ENCODE measurements around the gene TSPYL1.
"Not testable (repeated sequence)": the region's sequence is repeated elsewhere in the genome, so short reads cannot be mapped to it uniquely, and the experiment has no call there.

TSPYL1 gene

DNA sequence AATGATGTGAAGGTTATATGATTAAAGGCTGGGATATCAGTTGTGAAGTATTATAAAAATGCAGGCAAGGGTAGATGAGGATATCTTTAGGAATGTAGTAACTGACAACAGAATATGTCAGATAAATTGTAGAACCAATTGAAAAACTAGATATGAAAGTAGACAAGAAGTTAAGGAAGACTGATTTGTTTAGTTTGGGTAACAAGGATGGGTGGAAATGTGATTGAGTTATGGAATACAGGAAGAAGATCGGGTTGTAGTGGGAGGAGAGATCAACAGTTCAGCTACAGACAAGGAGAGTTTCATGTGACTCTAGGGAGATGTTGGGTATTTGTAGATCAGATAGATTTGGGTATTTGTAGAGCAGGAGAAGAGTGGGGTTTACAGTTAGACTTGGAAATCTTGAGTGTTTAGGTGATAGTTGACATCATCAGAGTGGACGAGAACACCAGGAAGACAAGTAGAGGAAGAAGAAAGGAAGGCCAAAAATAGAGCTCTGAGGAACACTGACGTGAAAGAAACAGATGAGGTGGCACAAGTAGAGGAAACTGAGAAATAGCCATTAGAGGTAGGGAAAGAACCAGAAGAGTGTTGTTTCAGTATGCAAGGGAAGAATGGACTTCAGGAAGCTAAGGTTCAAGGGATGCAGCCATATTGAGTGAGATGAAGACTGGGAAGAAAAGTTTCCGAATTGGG lies 12.1 kb upstream of the TSPYL1 start:
- H3K9me3 ChIP-seq (replicated peaks; ENCODE audit: low read length): no peaks in the 10 kb centered on the region
- H3K4me1 ChIP-seq (ENCODE audit: control insufficient read depth, insufficient read depth, low read length): no peaks in the 10 kb centered on the region
- no peak overlapping the region for H3K4me3 ChIP-seq (ENCODE audit: low read length)
- no peak overlapping the region for H3K4me2 ChIP-seq (ENCODE audit: low read length)
- no peaks in the 10 kb centered on the region for H3K36me3 ChIP-seq (ENCODE audit: insufficient read depth, low read length)
- H3K9ac ChIP-seq (ENCODE audit: low read depth, low read length): no peak overlapping the region
- H3K27me3 ChIP-seq (ENCODE audit: control insufficient read depth, insufficient read depth, low read length): no peaks in the 10 kb centered on the region

GRCh38 chr6:116290799-116291198 lies 11.1 kb upstream of the TSPYL1 start:
- Histone ChIP-seq H3K9ac (ENCODE audit: low read depth, low read length) (no peak overlapping the region), H3K4me3 (ENCODE audit: low read length) (no peak overlapping the region), H3K27me3 (ENCODE audit: control insufficient read depth, insufficient read depth, low read length) (no peaks in the 10 kb centered on the region), H3K36me3 (ENCODE audit: insufficient read depth, low read length) (no peaks in the 10 kb centered on the region), H3K4me2 (ENCODE audit: low read length) (no peak overlapping the region), H3K9me3 (replicated peaks; ENCODE audit: low read length) (no peaks in the 10 kb centered on the region), H3K4me1 (ENCODE audit: control insufficient read depth, insufficient read depth, low read length) (no peaks in the 10 kb centered on the region)

DNA sequence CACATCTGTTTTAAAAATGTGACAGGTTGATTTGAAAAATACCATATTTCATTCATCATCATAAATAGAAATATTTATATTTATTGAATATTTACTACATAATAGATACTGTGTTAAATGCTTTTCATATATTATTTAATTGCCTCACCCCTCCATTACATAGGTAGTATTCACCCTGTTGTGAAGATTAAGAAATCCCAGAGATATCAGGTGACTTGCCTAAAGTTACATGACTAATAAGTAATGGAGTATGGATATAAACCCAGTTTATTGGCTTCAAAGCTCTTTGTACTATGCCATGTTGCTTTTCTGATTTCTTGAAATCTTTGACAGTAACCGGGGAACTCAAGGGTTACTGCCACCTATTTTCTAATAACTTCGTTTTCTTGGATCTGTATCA lies 10.1 kb upstream of the TSPYL1 start:
- no peaks in the 10 kb centered on the region for H3K36me3 ChIP-seq (ENCODE audit: insufficient read depth, low read length)
- H3K27me3 ChIP-seq (ENCODE audit: control insufficient read depth, insufficient read depth, low read length): no peaks in the 10 kb centered on the region
- no peak overlapping the region for H3K4me2 ChIP-seq (ENCODE audit: low read length)
- H3K9me3 ChIP-seq (replicated peaks; ENCODE audit: low read length): no peaks in the 10 kb centered on the region
- H3K4me3 ChIP-seq (ENCODE audit: low read length): no peak overlapping the region
- H3K4me1 ChIP-seq (ENCODE audit: control insufficient read depth, insufficient read depth, low read length): no peaks in the 10 kb centered on the region
- H3K9ac ChIP-seq (ENCODE audit: low read depth, low read length): no peak overlapping the region

GRCh38 chr6:116287689-116288282 lies 8.1 kb upstream of the TSPYL1 start:
- Histone ChIP-seq H3K4me3 (ENCODE audit: low read length) (no peak overlapping the region), H3K27me3 (ENCODE audit: control insufficient read depth, insufficient read depth, low read length) (no peaks in the 10 kb centered on the region), H3K9ac (ENCODE audit: low read depth, low read length) (no peak overlapping the region), H3K4me1 (ENCODE audit: control insufficient read depth, insufficient read depth, low read length) (no peaks in the 10 kb centered on the region), H3K36me3 (ENCODE audit: insufficient read depth, low read length) (no peaks in the 10 kb centered on the region), H3K4me2 (ENCODE audit: low read length) (no peak overlapping the region), H3K9me3 (replicated peaks; ENCODE audit: low read length) (no peaks in the 10 kb centered on the region)

GRCh38 chr6:116286773-116287358 lies 7.1 kb upstream of the TSPYL1 start:
- H3K27me3 ChIP-seq (ENCODE audit: control insufficient read depth, insufficient read depth, low read length): no peaks in the 10 kb centered on the region
- no peak overlapping the region for H3K9ac ChIP-seq (ENCODE audit: low read depth, low read length)
- H3K36me3 ChIP-seq (ENCODE audit: insufficient read depth, low read length): no peaks in the 10 kb centered on the region
- no peak overlapping the region for H3K4me3 ChIP-seq (ENCODE audit: low read length)
- no peaks in the 10 kb centered on the region for H3K4me1 ChIP-seq (ENCODE audit: control insufficient read depth, insufficient read depth, low read length)
- H3K4me2 ChIP-seq (ENCODE audit: low read length): no peak overlapping the region
- no peaks in the 10 kb centered on the region for H3K9me3 ChIP-seq (replicated peaks; ENCODE audit: low read length)

- not testable (repeated sequence) for H3K9me3 ChIP-seq (replicated peaks; ENCODE audit: low read length); H3K4me3 ChIP-seq (ENCODE audit: low read length); H3K9ac ChIP-seq (ENCODE audit: low read depth, low read length); H3K4me1 ChIP-seq (ENCODE audit: control insufficient read depth, insufficient read depth, low read length); H3K27me3 ChIP-seq (ENCODE audit: control insufficient read depth, insufficient read depth, low read length); H3K4me2 ChIP-seq (ENCODE audit: low read length); H3K36me3 ChIP-seq (ENCODE audit: insufficient read depth, low read length)
Observed at GRCh38 chr6:116284984-116285383, 5.3 kb upstream of the TSPYL1 start.

- Histone ChIP-seq H3K4me1 (ENCODE audit: control insufficient read depth, insufficient read depth, low read length) (peaks cover 11% of the 10 kb centered on the region), H3K4me3 (ENCODE audit: low read length) (no peak overlapping the region), H3K9ac (ENCODE audit: low read depth, low read length) (no peak overlapping the region), H3K36me3 (ENCODE audit: insufficient read depth, low read length) (peaks cover 2% of the 10 kb centered on the region), H3K9me3 (replicated peaks; ENCODE audit: low read length) (no peaks in the 10 kb centered on the region), H3K27me3 (ENCODE audit: control insufficient read depth, insufficient read depth, low read length) (no peaks in the 10 kb centered on the region), H3K4me2 (ENCODE audit: low read length) (no peak overlapping the region)
Observed at GRCh38 chr6:116283191-116283590, 3.5 kb upstream of the TSPYL1 start.

GRCh38 chr6:116282698-116283097 lies 3.0 kb upstream of the TSPYL1 start:
- Histone ChIP-seq H3K9me3 (replicated peaks; ENCODE audit: low read length) (no peaks in the 10 kb centered on the region), H3K27me3 (ENCODE audit: control insufficient read depth, insufficient read depth, low read length) (no peaks in the 10 kb centered on the region), H3K36me3 (ENCODE audit: insufficient read depth, low read length) (peaks cover 7% of the 10 kb centered on the region), H3K4me1 (ENCODE audit: control insufficient read depth, insufficient read depth, low read length) (peaks cover 16% of the 10 kb centered on the region), H3K4me3 (ENCODE audit: low read length) (no peak overlapping the region), H3K9ac (ENCODE audit: low read depth, low read length) (no peak overlapping the region), H3K4me2 (ENCODE audit: low read length) (no peak overlapping the region)

DNA sequence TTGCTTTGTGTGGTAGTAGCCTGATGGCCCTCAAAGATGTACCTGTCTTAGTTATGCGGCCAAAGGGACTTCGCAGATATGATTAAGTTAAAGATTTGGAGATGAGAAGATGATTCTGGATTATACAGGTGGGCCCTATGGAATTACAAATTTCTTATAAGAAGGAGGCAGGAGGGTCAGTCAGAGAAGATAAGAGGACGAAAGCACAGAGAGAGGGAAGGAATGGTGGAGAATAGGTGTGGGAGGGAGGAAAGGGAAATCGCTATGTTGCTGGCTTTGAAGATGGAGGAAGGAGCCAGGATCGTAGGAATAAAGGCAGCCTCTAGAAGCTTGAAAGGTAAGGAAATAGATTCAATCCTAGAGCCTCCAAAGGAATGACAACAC lies 1.2 kb upstream of the TSPYL1 start:
- no peaks in the 10 kb centered on the region for H3K27me3 ChIP-seq (ENCODE audit: control insufficient read depth, insufficient read depth, low read length)
- no peaks in the 10 kb centered on the region for H3K9me3 ChIP-seq (replicated peaks; ENCODE audit: low read length)
- peak overlapping the region; percentile 94 for H3K4me3 ChIP-seq (ENCODE audit: low read length)
- H3K36me3 ChIP-seq (ENCODE audit: insufficient read depth, low read length): peaks cover 10% of the 10 kb centered on the region
- peaks cover 31% of the 10 kb centered on the region for H3K4me1 ChIP-seq (ENCODE audit: control insufficient read depth, insufficient read depth, low read length)
- H3K4me2 ChIP-seq (ENCODE audit: low read length): peak overlapping the region; percentile 91
- H3K9ac ChIP-seq (ENCODE audit: low read depth, low read length): peak overlapping the region; percentile 98

DNA sequence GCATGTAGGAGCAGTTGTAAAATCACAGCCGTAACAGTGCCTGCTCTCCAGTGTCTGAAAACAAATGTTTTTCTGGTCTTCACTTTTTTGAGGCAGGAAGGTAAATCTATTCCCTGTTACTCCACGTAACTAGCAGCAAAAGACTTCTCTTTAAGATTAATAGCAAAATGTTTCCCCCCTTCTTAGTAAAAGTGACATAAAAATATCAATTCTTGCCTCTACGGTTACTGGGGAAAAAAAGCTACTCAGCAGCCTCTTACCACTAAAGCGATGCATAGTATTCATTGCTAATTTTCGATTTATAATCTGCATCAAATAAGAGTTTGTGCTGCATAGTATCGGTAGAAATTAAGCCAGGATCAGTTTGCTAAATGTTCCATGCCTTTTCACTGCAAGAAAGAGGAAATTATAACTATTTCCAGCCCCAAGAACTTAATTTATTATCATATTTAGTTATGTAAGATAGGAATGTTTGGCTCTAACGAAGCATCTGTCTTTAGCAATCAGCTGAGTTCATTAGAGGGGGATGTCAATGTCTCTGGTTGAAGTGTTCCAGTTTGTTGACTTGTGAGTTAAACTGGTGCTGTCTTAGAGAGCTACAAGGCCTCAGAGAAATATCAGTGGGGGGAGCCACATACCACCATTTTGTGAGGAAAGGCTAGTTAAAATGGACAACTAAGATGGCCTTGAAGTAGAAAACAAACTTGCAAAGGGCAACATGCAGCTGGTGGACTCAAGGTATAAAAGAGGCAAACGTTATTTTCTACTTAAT lies 617 bp upstream of the TSPYL1 start:
- Histone ChIP-seq H3K27me3 (ENCODE audit: control insufficient read depth, insufficient read depth, low read length) (no peaks in the 10 kb centered on the region), H3K4me1 (ENCODE audit: control insufficient read depth, insufficient read depth, low read length) (peaks cover 34% of the 10 kb centered on the region), H3K4me3 (ENCODE audit: low read length) (peak overlapping the region; percentile 94), H3K4me2 (ENCODE audit: low read length) (peak overlapping the region; percentile 91), H3K9ac (ENCODE audit: low read depth, low read length) (peak overlapping the region; percentile 98), H3K9me3 (replicated peaks; ENCODE audit: low read length) (no peaks in the 10 kb centered on the region), H3K36me3 (ENCODE audit: insufficient read depth, low read length) (peaks cover 13% of the 10 kb centered on the region)

- peaks cover 34% of the 10 kb centered on the region for H3K4me1 ChIP-seq (ENCODE audit: control insufficient read depth, insufficient read depth, low read length)
- H3K9ac ChIP-seq (ENCODE audit: low read depth, low read length): peak overlapping the region; percentile 98
- H3K4me2 ChIP-seq (ENCODE audit: low read length): peak overlapping the region; percentile 91
- H3K27me3 ChIP-seq (ENCODE audit: control insufficient read depth, insufficient read depth, low read length): no peaks in the 10 kb centered on the region
- H3K9me3 ChIP-seq (replicated peaks; ENCODE audit: low read length): no peaks in the 10 kb centered on the region
- peaks cover 13% of the 10 kb centered on the region for H3K36me3 ChIP-seq (ENCODE audit: insufficient read depth, low read length)
- peak overlapping the region; percentile 94 for H3K4me3 ChIP-seq (ENCODE audit: low read length)
Observed at GRCh38 chr6:116278854-116279231, 887 bp downstream of the TSPYL1 start.

Measured in skeletal muscle satellite cell (primary cell).